ENCODE data around the gene CDH18. TPM values are rescaled to one million over a fixed set of nuclear protein-coding genes. Genes with fewer than 3 reads are reported as not detected.

CDH18 gene
- polyA plus RNA-seq, result not detected

GRCh38 chr5:19987612-19988361 lies at the start of gene CDH18:
TSS of gene CDH18 (minus strand) at chr5:19988200. CDS start at chr5:19838986, 149,214 bp downstream.
- Mint-ChIP-seq H3K4me1 (no peaks in the 10 kb centered on the region), H3K27ac (no peak within 1 kb of the TSS), H3K4me3 (no peak within 1 kb of the TSS), H3K36me3 (no peaks in the 10 kb centered on the region), H3K27me3 (ENCODE audit: low read depth in 3 of 3) (peaks cover 0 to 2% (median 0%) of the 10 kb centered on the region in 3 donors), H3K9me3 (peaks cover 6 to 39% (median 26%) of the 10 kb centered on the region in 6 donors)
- DNase-seq, result no peak

GRCh38 chr5:20034717-20035116 lies 46.7 kb upstream of the CDH18 start:
- no peak for DNase-seq
- peaks cover 0 to 4% (median 0%) of the 10 kb centered on the region in 3 donors for H3K36me3 Mint-ChIP-seq
- H3K4me1 Mint-ChIP-seq, result no peaks in the 10 kb centered on the region
- no peak overlapping the region for H3K4me3 Mint-ChIP-seq
- no peak overlapping the region for H3K27ac Mint-ChIP-seq
- no peaks in the 10 kb centered on the region for H3K27me3 Mint-ChIP-seq (ENCODE audit: low read depth in 3 of 3)
- peaks cover 18 to 68% (median 44%) of the 10 kb centered on the region in 6 donors for H3K9me3 Mint-ChIP-seq

GRCh38 chr5:20033881-20034280 lies 45.9 kb upstream of the CDH18 start:
- Mint-ChIP-seq H3K4me1 (no peaks in the 10 kb centered on the region), H3K4me3 (no peak overlapping the region), H3K9me3 (peaks cover 18 to 62% (median 40%) of the 10 kb centered on the region in 6 donors), H3K27ac (no peak overlapping the region), H3K27me3 (ENCODE audit: low read depth in 3 of 3) (no peaks in the 10 kb centered on the region), H3K36me3 (peaks cover 0 to 4% (median 0%) of the 10 kb centered on the region in 3 donors)
- DNase-seq, result no peak

- no peak overlapping the region for H3K4me3 Mint-ChIP-seq
- no peak for DNase-seq
- H3K36me3 Mint-ChIP-seq, result peaks cover 0 to 4% (median 0%) of the 10 kb centered on the region in 3 donors
- no peak overlapping the region for H3K27ac Mint-ChIP-seq
- no peaks in the 10 kb centered on the region for H3K27me3 Mint-ChIP-seq (ENCODE audit: low read depth in 3 of 3)
- peaks cover 13 to 52% (median 33%) of the 10 kb centered on the region in 6 donors for H3K9me3 Mint-ChIP-seq
- H3K4me1 Mint-ChIP-seq, result no peaks in the 10 kb centered on the region
Observed at GRCh38 chr5:20032896-20033295, 44.9 kb upstream of the CDH18 start.

- no peak for DNase-seq
- Mint-ChIP-seq H3K4me3 (no peak overlapping the region), H3K27ac (no peak overlapping the region), H3K9me3 (peaks cover 8 to 42% (median 24%) of the 10 kb centered on the region in 6 donors), H3K27me3 (ENCODE audit: low read depth in 3 of 3) (no peaks in the 10 kb centered on the region), H3K36me3 (no peaks in the 10 kb centered on the region), H3K4me1 (no peaks in the 10 kb centered on the region)
Observed at GRCh38 chr5:20030125-20030524, 42.1 kb upstream of the CDH18 start.

GRCh38 chr5:20029266-20029665 lies 41.3 kb upstream of the CDH18 start:
- H3K27ac Mint-ChIP-seq, result no peak overlapping the region
- no peak for DNase-seq
- no peaks in the 10 kb centered on the region for H3K4me1 Mint-ChIP-seq
- peaks cover 7 to 35% (median 21%) of the 10 kb centered on the region in 6 donors for H3K9me3 Mint-ChIP-seq
- H3K4me3 Mint-ChIP-seq, result no peak overlapping the region
- no peaks in the 10 kb centered on the region for H3K36me3 Mint-ChIP-seq
- no peaks in the 10 kb centered on the region for H3K27me3 Mint-ChIP-seq (ENCODE audit: low read depth in 3 of 3)

- Mint-ChIP-seq H3K9me3 (peaks cover 2 to 36% (median 24%) of the 10 kb centered on the region in 6 donors), H3K27ac (no peak overlapping the region), H3K27me3 (ENCODE audit: low read depth in 3 of 3) (peaks cover 0 to 2% (median 0%) of the 10 kb centered on the region in 3 donors), H3K36me3 (no peaks in the 10 kb centered on the region), H3K4me3 (no peak overlapping the region), H3K4me1 (no peaks in the 10 kb centered on the region)
- DNase-seq, result no peak
Observed at GRCh38 chr5:20028506-20028905, 40.5 kb upstream of the CDH18 start.

GRCh38 chr5:20023686-20024180 lies 35.7 kb upstream of the CDH18 start:
- Mint-ChIP-seq H3K4me1 (no peaks in the 10 kb centered on the region), H3K9me3 (peaks cover 14 to 57% (median 39%) of the 10 kb centered on the region in 6 donors), H3K27ac (no peak overlapping the region), H3K36me3 (peaks cover 0 to 5% (median 0%) of the 10 kb centered on the region in 3 donors), H3K27me3 (ENCODE audit: low read depth in 3 of 3) (peaks cover 0 to 4% (median 0%) of the 10 kb centered on the region in 3 donors), H3K4me3 (no peak overlapping the region)
- DNase-seq, result no peak

- peaks cover 0 to 5% (median 0%) of the 10 kb centered on the region in 3 donors for H3K36me3 Mint-ChIP-seq
- DNase-seq, result no peak
- peaks cover 18 to 70% (median 51%) of the 10 kb centered on the region in 6 donors for H3K9me3 Mint-ChIP-seq
- peaks cover 0 to 4% (median 0%) of the 10 kb centered on the region in 3 donors for H3K27me3 Mint-ChIP-seq (ENCODE audit: low read depth in 3 of 3)
- no peaks in the 10 kb centered on the region for H3K4me1 Mint-ChIP-seq
- H3K27ac Mint-ChIP-seq, result no peak overlapping the region
- no peak overlapping the region for H3K4me3 Mint-ChIP-seq
Observed at GRCh38 chr5:20020247-20020646, 32.2 kb upstream of the CDH18 start.

GRCh38 chr5:20017021-20017420 lies 29.0 kb upstream of the CDH18 start:
- no peak overlapping the region for H3K27ac Mint-ChIP-seq
- no peak for DNase-seq
- H3K4me1 Mint-ChIP-seq, result no peaks in the 10 kb centered on the region
- H3K9me3 Mint-ChIP-seq, result peaks cover 16 to 77% (median 51%) of the 10 kb centered on the region in 6 donors
- peaks cover 0 to 2% (median 1%) of the 10 kb centered on the region in 3 donors for H3K27me3 Mint-ChIP-seq (ENCODE audit: low read depth in 3 of 3)
- no peak overlapping the region for H3K4me3 Mint-ChIP-seq
- peaks cover 0 to 5% (median 3%) of the 10 kb centered on the region in 3 donors for H3K36me3 Mint-ChIP-seq

- no peak for DNase-seq
- Mint-ChIP-seq H3K27ac (no peak overlapping the region), H3K9me3 (peaks cover 19 to 56% (median 38%) of the 10 kb centered on the region in 6 donors), H3K36me3 (no peaks in the 10 kb centered on the region), H3K4me3 (no peak overlapping the region), H3K27me3 (ENCODE audit: low read depth in 3 of 3) (no peaks in the 10 kb centered on the region), H3K4me1 (no peaks in the 10 kb centered on the region)
Observed at GRCh38 chr5:20000416-20000815, 12.4 kb upstream of the CDH18 start.

GRCh38 chr5:19988457-19988856 lies 457 bp upstream of the CDH18 start:
- Mint-ChIP-seq H3K27me3 (ENCODE audit: low read depth in 3 of 3) (peaks cover 0 to 2% (median 0%) of the 10 kb centered on the region in 3 donors), H3K4me1 (no peaks in the 10 kb centered on the region), H3K4me3 (no peak overlapping the region), H3K9me3 (peaks cover 6 to 39% (median 26%) of the 10 kb centered on the region in 6 donors), H3K27ac (no peak overlapping the region), H3K36me3 (no peaks in the 10 kb centered on the region)
- no peak for DNase-seq

GRCh38 chr5:19986806-19987205 lies 1.2 kb downstream of the CDH18 start:
- DNase-seq, result no peak
- Mint-ChIP-seq H3K4me3 (no peak overlapping the region), H3K27me3 (ENCODE audit: low read depth in 3 of 3) (peaks cover 0 to 2% (median 0%) of the 10 kb centered on the region in 3 donors), H3K27ac (no peak overlapping the region), H3K36me3 (no peaks in the 10 kb centered on the region), H3K9me3 (peaks cover 9 to 48% (median 30%) of the 10 kb centered on the region in 6 donors), H3K4me1 (no peaks in the 10 kb centered on the region)

GRCh38 chr5:19986031-19986619 lies 1.9 kb downstream of the CDH18 start:
- no peak for DNase-seq

More at GRCh38 chr5:19986031-19986619, 1.9 kb downstream of the CDH18 start:
- H3K36me3 Mint-ChIP-seq, result no peaks in the 10 kb centered on the region
- H3K4me1 Mint-ChIP-seq, result no peaks in the 10 kb centered on the region
- H3K27me3 Mint-ChIP-seq (ENCODE audit: low read depth in 3 of 3), result peaks cover 0 to 2% (median 0%) of the 10 kb centered on the region in 3 donors
- H3K4me3 Mint-ChIP-seq, result no peak overlapping the region
- peaks cover 9 to 55% (median 33%) of the 10 kb centered on the region in 6 donors for H3K9me3 Mint-ChIP-seq
- H3K27ac Mint-ChIP-seq, result no peak overlapping the region
